Trophoblast cell (in vitro differentiated cells and primary cell): ENCODE data around the gene MAP2K2.

Source experiments
- DNase-seq, 2 donors: peaks; one replicate each; pipeline ENCODE4 v3.0.0-alpha.2; 2016
- H2AFZ ChIP-seq: 2 replicates; pipeline ENCODE4 v1.6.1; 2013; ENCODE audit warnings: low read length, moderate library complexity, mild to moderate bottlenecking; ENCODE audit not compliant: insufficient read depth, poor library complexity
- H2AK5ac ChIP-seq: 2 replicates; pipeline ENCODE4 v1.6.1; 2013; ENCODE audit warnings: mild to moderate bottlenecking, low read length
- H2BK120ac ChIP-seq: 2 replicates; pipeline ENCODE4 v1.6.1; 2013; ENCODE audit warnings: low read length, mild to moderate bottlenecking, moderate library complexity; ENCODE audit not compliant: insufficient read depth, poor library complexity
- H2BK12ac ChIP-seq: 2 replicates; pipeline ENCODE4 v1.6.1; 2013; ENCODE audit warnings: mild to moderate bottlenecking, low read length, moderate library complexity
- H2BK5ac ChIP-seq: 2 replicates; pipeline ENCODE4 v1.6.1; 2013; ENCODE audit warnings: low read length, low read depth, moderate library complexity, mild to moderate bottlenecking; ENCODE audit not compliant: poor library complexity
- H3K14ac ChIP-seq: 2 replicates; pipeline ENCODE4 v1.6.1; 2013; ENCODE audit warnings: mild to moderate bottlenecking, low read length
- H3K18ac ChIP-seq: 2 replicates; pipeline ENCODE4 v1.6.1; 2013; ENCODE audit warnings: mild to moderate bottlenecking, low read length
- H3K23ac ChIP-seq: 2 replicates; pipeline ENCODE4 v1.6.1; 2013; ENCODE audit warnings: low read length
- H3K27ac ChIP-seq: 2 replicates; pipeline ENCODE4 v1.5.1; 2013; ENCODE audit warnings: low read depth, mild to moderate bottlenecking, inconsistent platforms, low read length, moderate library complexity
- H3K27me3 ChIP-seq: 2 replicates; pipeline ENCODE4 v1.6.1; 2013; ENCODE audit warnings: inconsistent platforms, mild to moderate bottlenecking, low read length, moderate library complexity; ENCODE audit not compliant: insufficient read depth
- H3K36me3 ChIP-seq, 2 experiments: 1 replicate in 1 of 2; 2 replicates in 1 of 2; pipeline ENCODE4 v1.6.1; 2013; ENCODE audit warnings: low read length in 2 of 2, mild to moderate bottlenecking in 2 of 2, moderate library complexity in 1 of 2; ENCODE audit not compliant: insufficient read depth in 2 of 2, control insufficient read depth in 1 of 2
- H3K4ac ChIP-seq: 2 replicates; pipeline ENCODE4 v1.6.1; 2013; ENCODE audit warnings: low read depth, mild to moderate bottlenecking, low read length, moderate library complexity
- H3K4me1 ChIP-seq, 2 experiments: 1 replicate in 1 of 2; 2 replicates in 1 of 2; pipeline ENCODE4 v1.6.1; 2013; ENCODE audit warnings: low read length in 2 of 2, mild to moderate bottlenecking in 2 of 2, moderate library complexity in 1 of 2; ENCODE audit not compliant: insufficient read depth in 2 of 2, control insufficient read depth in 1 of 2
- H3K4me2 ChIP-seq: 2 replicates; pipeline ENCODE4 v1.6.1; 2013; ENCODE audit warnings: inconsistent platforms, mild to moderate bottlenecking, low read length, moderate library complexity
- H3K4me3 ChIP-seq: 2 replicates; pipeline ENCODE4 v1.5.1; 2013; ENCODE audit warnings: mild to moderate bottlenecking, low read depth, low read length, inconsistent platforms
- H3K79me1 ChIP-seq: one replicate; pipeline ENCODE4 v1.6.1; 2013; ENCODE audit warnings: low read length
- H3K79me2 ChIP-seq: 2 replicates; pipeline ENCODE4 v1.6.1; 2013; ENCODE audit warnings: low read length, mild to moderate bottlenecking; ENCODE audit not compliant: control insufficient read depth, insufficient read depth, poor library complexity
- H3K9ac ChIP-seq: 2 replicates; pipeline ENCODE4 v1.6.1; 2013; ENCODE audit warnings: mild to moderate bottlenecking, low read length
- H3K9me3 ChIP-seq: 2 replicates; pipeline ENCODE4 v1.6.1; 2013; ENCODE audit warnings: low read depth, mild to moderate bottlenecking, control low read depth, inconsistent platforms, low read length; ENCODE audit not compliant: insufficient read depth
- H4K12ac ChIP-seq: 2 replicates; pipeline ENCODE4 v1.6.1; 2013; ENCODE audit warnings: low read depth, mild to moderate bottlenecking, low read length, moderate library complexity
- H4K8ac ChIP-seq: 2 replicates; pipeline ENCODE4 v1.6.1; 2013; ENCODE audit warnings: low read depth, mild to moderate bottlenecking, low read length, moderate library complexity
- H4K91ac ChIP-seq: one replicate; pipeline ENCODE4 v1.6.1; 2013; ENCODE audit warnings: low read depth, mild to moderate bottlenecking, low read length, moderate library complexity
- WGBS: extraction: QIAGEN DNeasy Blood & Tissue Kit; methylation state at CpG from one replicate; pipeline ENCODE4 v1.1.7; 2013; ENCODE audit warnings: missing lambda C conversion rate; ENCODE audit not compliant: insufficient read length, insufficient coverage; ENCODE audit errors: extremely low coverage; 5-methylcytosine and 5-hydroxymethylcytosine counted together

MAP2K2 gene

GRCh38 chr19:4152241-4152998 is 28.5 kb upstream of the MAP2K2 start:
- no peaks in the 10 kb centered on the region for H3K79me1 ChIP-seq
- no peak overlapping the region for H3K27ac ChIP-seq
- H3K4me2 ChIP-seq = no peak overlapping the region
- H2BK5ac ChIP-seq = no peak overlapping the region
- H2AFZ ChIP-seq = no peak overlapping the region
- H3K9me3 ChIP-seq = no peaks in the 10 kb centered on the region
- no peak overlapping the region for H3K14ac ChIP-seq
- no peak overlapping the region for H3K9ac ChIP-seq
- no peaks in the 10 kb centered on the region for H3K79me2 ChIP-seq
- no CpG with 5 or more reads among the region's 10 CpGs for whole genome bisulfite sequencing
- no peak overlapping the region for H4K8ac ChIP-seq
- no peaks in the 10 kb centered on the region for H3K36me3 ChIP-seq
- no peak overlapping the region for H2BK120ac ChIP-seq
- H3K23ac ChIP-seq = no peak overlapping the region
- DNase-seq = no peak
- no peak overlapping the region for H4K91ac ChIP-seq
- peaks cover 0 to 3% of the 10 kb centered on the region in 2 experiments for H3K4me1 ChIP-seq
- H3K27me3 ChIP-seq = no peaks in the 10 kb centered on the region
- H4K12ac ChIP-seq = no peak overlapping the region
- no peak overlapping the region for H2BK12ac ChIP-seq
- no peak overlapping the region for H3K4ac ChIP-seq
- H3K4me3 ChIP-seq = no peak overlapping the region
- H3K18ac ChIP-seq = no peak overlapping the region
- no peak overlapping the region for H2AK5ac ChIP-seq

DNA sequence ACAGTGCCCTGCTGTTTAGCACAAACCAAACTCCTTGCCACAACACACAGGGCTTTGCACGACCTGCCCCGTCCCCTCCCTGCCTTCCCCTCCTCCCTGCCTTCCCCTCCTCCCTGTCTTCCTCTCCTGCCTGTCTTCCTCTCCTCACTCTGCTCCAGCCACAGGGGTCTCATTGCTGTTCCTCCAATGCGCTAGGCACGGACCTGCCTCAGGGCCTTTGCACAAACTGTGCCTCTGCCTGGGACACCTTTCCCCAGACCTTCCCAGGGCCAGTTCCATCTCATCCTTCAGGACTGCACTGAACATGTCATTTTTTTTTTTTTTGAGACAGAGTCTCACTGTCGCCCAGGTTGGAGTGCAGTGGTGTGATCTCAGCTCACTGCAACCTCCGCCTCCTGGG is 27.7 kb upstream of the MAP2K2 start:
- Histone ChIP-seq H4K12ac (no peak overlapping the region), H3K36me3 (no peaks in the 10 kb centered on the region), H3K4me1 (peaks cover 0 to 3% of the 10 kb centered on the region in 2 experiments), H3K4ac (no peak overlapping the region), H3K27ac (no peak overlapping the region), H3K23ac (no peak overlapping the region), H4K91ac (no peak overlapping the region), H2AFZ (no peak overlapping the region), H3K4me3 (no peak overlapping the region), H4K8ac (no peak overlapping the region), H2BK12ac (no peak overlapping the region), H3K4me2 (no peak overlapping the region), H3K79me2 (no peaks in the 10 kb centered on the region), H3K9ac (no peak overlapping the region), H3K9me3 (no peaks in the 10 kb centered on the region), H3K27me3 (no peaks in the 10 kb centered on the region), H3K18ac (no peak overlapping the region), H2AK5ac (no peak overlapping the region), H2BK120ac (no peak overlapping the region), H3K79me1 (no peaks in the 10 kb centered on the region), H2BK5ac (no peak overlapping the region), H3K14ac (no peak overlapping the region)
- no peak for DNase-seq
- WGBS = no CpG with 5 or more reads among the region's 6 CpGs

- whole genome bisulfite sequencing = no CpG with 5 or more reads among the region's 17 CpGs
- no peak for DNase-seq
- Histone ChIP-seq H4K12ac (no peak overlapping the region), H3K79me2 (no peaks in the 10 kb centered on the region), H3K23ac (no peak overlapping the region), H3K9me3 (no peaks in the 10 kb centered on the region), H4K91ac (no peak overlapping the region), H2BK12ac (no peak overlapping the region), H3K14ac (no peak overlapping the region), H3K9ac (no peak overlapping the region), H2BK120ac (no peak overlapping the region), H3K4me2 (no peak overlapping the region), H3K18ac (no peak overlapping the region), H3K27me3 (no peaks in the 10 kb centered on the region), H4K8ac (no peak overlapping the region), H3K36me3 (no peaks in the 10 kb centered on the region), H2BK5ac (no peak overlapping the region), H3K4ac (no peak overlapping the region), H2AFZ (no peak overlapping the region), H3K27ac (no peak overlapping the region), H3K4me3 (no peak overlapping the region), H3K79me1 (no peaks in the 10 kb centered on the region), H3K4me1 (peaks cover 3% of the 10 kb centered on the region in 2 experiments), H2AK5ac (no peak overlapping the region)
Measured at GRCh38 chr19:4149518-4150288, 25.8 kb upstream of the MAP2K2 start.

DNA sequence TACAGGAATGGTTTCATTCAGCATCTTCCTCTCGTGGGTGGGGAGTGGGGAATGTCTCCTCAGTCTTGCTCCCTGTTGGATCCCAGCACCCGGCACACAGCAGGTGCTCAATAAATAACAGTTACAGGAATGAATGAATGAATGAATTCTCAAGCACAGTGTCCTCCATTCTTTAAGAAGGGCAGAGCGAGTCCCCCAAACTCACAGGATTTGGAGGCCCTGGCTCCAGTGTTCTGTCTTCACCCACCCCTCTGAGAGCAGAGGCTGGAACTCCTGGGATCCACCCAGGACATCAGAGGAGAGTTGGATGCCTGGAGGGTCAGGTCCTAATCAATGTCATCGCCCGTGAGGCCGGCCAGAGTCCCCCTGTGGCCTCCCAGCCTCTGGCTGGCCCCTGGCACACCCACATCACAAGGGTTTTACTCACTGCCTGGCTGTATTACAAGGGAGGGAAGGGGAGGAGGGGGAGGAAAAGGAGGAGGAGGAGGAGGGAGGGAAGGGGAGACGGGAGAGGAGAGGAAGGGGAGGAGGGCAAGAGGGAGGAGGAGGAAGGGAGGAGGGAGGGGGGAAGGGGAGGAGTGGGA is 20.8 kb upstream of the MAP2K2 start:
- Histone ChIP-seq H3K4ac (no peak overlapping the region), H3K36me3 (no peaks in the 10 kb centered on the region), H3K9me3 (no peaks in the 10 kb centered on the region), H4K8ac (no peak overlapping the region), H3K14ac (no peak overlapping the region), H3K23ac (no peak overlapping the region), H3K9ac (no peak overlapping the region), H3K4me2 (no peak overlapping the region), H3K79me2 (no peaks in the 10 kb centered on the region), H2AK5ac (no peak overlapping the region), H3K27me3 (no peaks in the 10 kb centered on the region), H3K27ac (no peak overlapping the region), H3K4me3 (no peak overlapping the region), H3K4me1 (peaks cover 0 to 3% of the 10 kb centered on the region in 2 experiments), H3K18ac (no peak overlapping the region), H2AFZ (no peak overlapping the region), H2BK120ac (no peak overlapping the region), H4K91ac (no peak overlapping the region), H4K12ac (no peak overlapping the region), H3K79me1 (no peaks in the 10 kb centered on the region), H2BK12ac (no peak overlapping the region), H2BK5ac (no peak overlapping the region)
- DNase-seq = no peak
- WGBS = no CpG with 5 or more reads among the region's 7 CpGs
